IPS-20b (cell line): ENCODE measurements around the gene TMEM125.

Source experiments
- H3K27ac ChIP-seq: one replicate; pipeline ENCODE4 v1.5.1; 2013; ENCODE audit warnings: low read length
- H3K27me3 ChIP-seq: 2 replicates; pipeline ENCODE4 v1.6.1; 2013; ENCODE audit warnings: mild to moderate bottlenecking, low read length, inconsistent platforms; ENCODE audit not compliant: insufficient read depth
- H3K36me3 ChIP-seq: 2 replicates; pipeline ENCODE4 v1.6.1; 2013; ENCODE audit warnings: low read depth, mild to moderate bottlenecking, inconsistent platforms, low read length, moderate library complexity; ENCODE audit not compliant: insufficient read depth
- H3K4me1 ChIP-seq: 2 replicates; pipeline ENCODE4 v1.6.1; 2013; ENCODE audit warnings: mild to moderate bottlenecking, control low read depth, inconsistent platforms, low read length, moderate library complexity; ENCODE audit not compliant: insufficient read depth
- H3K4me3 ChIP-seq: 2 replicates; pipeline ENCODE4 v1.5.1; 2013; ENCODE audit warnings: mild to moderate bottlenecking, low read length, inconsistent platforms
- H3K9ac ChIP-seq: 2 replicates; pipeline ENCODE4 v1.6.1; 2013; ENCODE audit warnings: low read depth, mild to moderate bottlenecking, inconsistent platforms, low read length, moderate library complexity
- H3K9me3 ChIP-seq: 2 replicates; pipeline ENCODE4 v1.6.1; 2013; ENCODE audit warnings: mild to moderate bottlenecking, low read depth, low read length, inconsistent platforms; ENCODE audit not compliant: insufficient read depth

Gene TMEM125

DNA sequence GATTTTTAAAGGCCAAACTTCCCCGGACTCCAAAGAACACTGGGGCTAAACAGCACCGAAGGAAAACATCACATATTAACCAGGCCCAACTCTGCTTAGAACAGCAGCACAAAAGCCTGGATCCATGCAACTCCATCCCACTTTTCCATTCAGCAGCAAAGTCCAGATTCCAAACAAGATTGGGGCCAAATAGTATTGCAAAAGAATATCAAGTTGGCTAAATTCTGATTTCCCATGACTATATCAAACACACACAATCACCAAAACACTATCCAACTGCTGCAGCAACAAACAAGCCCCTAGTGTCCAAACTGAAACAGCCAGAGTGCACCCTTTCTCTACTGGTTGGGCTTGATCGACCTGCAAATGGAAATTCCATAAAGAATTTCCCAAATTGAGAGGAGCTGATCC lies 19.4 kb upstream of the TMEM125 start:
- H3K27ac ChIP-seq: no peak overlapping the region
- no peaks in the 10 kb centered on the region for H3K36me3 ChIP-seq
- H3K4me1 ChIP-seq: no peaks in the 10 kb centered on the region
- H3K9ac ChIP-seq: no peak overlapping the region
- no peaks in the 10 kb centered on the region for H3K27me3 ChIP-seq
- H3K9me3 ChIP-seq: peaks cover 35% of the 10 kb centered on the region
- H3K4me3 ChIP-seq: no peak overlapping the region

DNA sequence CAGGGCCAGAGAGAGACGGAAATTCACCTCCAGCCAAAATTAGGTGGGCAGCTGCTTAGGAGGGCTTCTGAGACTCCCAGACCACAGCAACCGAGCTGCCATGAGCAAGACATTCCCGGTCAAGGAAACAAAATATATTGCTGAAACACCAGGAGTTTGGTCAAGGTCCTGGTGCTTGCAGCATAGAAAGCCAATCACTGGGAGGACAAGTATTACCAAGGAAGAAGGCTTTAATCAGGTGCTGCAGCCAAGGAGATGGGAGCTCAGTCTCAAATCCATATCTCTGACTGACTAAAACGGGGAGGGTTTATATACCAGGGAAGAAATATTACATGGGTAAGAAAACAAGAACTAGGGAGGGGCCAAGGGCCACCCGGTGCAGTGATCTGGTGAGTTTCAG lies 18.8 kb upstream of the TMEM125 start:
- H3K4me3 ChIP-seq: no peak overlapping the region
- no peak overlapping the region for H3K9ac ChIP-seq
- peaks cover 29% of the 10 kb centered on the region for H3K9me3 ChIP-seq
- no peaks in the 10 kb centered on the region for H3K36me3 ChIP-seq
- no peaks in the 10 kb centered on the region for H3K4me1 ChIP-seq
- H3K27me3 ChIP-seq: no peaks in the 10 kb centered on the region
- no peak overlapping the region for H3K27ac ChIP-seq

DNA sequence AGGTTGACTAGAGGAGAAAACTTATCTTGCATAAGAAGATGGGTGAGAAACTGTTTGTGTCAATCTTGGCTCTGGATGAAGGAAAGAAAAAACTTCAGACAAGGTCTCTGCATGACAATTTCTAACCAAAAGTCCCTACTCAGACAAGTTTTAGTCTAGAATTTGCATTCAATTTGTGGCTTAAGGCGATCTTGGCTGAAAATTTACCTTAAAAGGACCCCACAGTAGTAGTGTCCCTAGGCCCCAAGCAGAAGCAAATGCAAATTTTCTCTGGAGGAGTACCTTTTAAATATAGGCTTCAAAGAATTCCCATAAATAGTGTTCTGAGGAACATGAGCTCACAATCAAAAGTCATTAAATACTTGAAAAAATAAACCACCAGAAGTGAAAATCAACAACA lies 17.6 kb upstream of the TMEM125 start:
- Histone ChIP-seq H3K4me1 (no peaks in the 10 kb centered on the region), H3K36me3 (no peaks in the 10 kb centered on the region), H3K4me3 (no peak overlapping the region), H3K27me3 (no peaks in the 10 kb centered on the region), H3K27ac (no peak overlapping the region), H3K9me3 (peaks cover 21% of the 10 kb centered on the region; the same call in 1 of the 2 replicates), H3K9ac (no peak overlapping the region)

- H3K4me3 ChIP-seq: no peak overlapping the region
- H3K27me3 ChIP-seq: no peaks in the 10 kb centered on the region
- peaks cover 23% of the 10 kb centered on the region; the same call in 1 of the 2 replicates for H3K9me3 ChIP-seq
- H3K36me3 ChIP-seq: no peaks in the 10 kb centered on the region
- H3K4me1 ChIP-seq: no peaks in the 10 kb centered on the region
- no peak overlapping the region for H3K9ac ChIP-seq
- H3K27ac ChIP-seq: no peak overlapping the region
Measured at GRCh38 chr1:43253173-43253572, 16.6 kb upstream of the TMEM125 start.

GRCh38 chr1:43253876-43254275 lies 15.9 kb upstream of the TMEM125 start:
- Histone ChIP-seq H3K4me1 (no peaks in the 10 kb centered on the region), H3K36me3 (no peaks in the 10 kb centered on the region), H3K9me3 (peaks cover 29% of the 10 kb centered on the region; the same call in 1 of the 2 replicates), H3K27me3 (no peaks in the 10 kb centered on the region), H3K4me3 (no peak overlapping the region), H3K27ac (no peak overlapping the region), H3K9ac (no peak overlapping the region)

DNA sequence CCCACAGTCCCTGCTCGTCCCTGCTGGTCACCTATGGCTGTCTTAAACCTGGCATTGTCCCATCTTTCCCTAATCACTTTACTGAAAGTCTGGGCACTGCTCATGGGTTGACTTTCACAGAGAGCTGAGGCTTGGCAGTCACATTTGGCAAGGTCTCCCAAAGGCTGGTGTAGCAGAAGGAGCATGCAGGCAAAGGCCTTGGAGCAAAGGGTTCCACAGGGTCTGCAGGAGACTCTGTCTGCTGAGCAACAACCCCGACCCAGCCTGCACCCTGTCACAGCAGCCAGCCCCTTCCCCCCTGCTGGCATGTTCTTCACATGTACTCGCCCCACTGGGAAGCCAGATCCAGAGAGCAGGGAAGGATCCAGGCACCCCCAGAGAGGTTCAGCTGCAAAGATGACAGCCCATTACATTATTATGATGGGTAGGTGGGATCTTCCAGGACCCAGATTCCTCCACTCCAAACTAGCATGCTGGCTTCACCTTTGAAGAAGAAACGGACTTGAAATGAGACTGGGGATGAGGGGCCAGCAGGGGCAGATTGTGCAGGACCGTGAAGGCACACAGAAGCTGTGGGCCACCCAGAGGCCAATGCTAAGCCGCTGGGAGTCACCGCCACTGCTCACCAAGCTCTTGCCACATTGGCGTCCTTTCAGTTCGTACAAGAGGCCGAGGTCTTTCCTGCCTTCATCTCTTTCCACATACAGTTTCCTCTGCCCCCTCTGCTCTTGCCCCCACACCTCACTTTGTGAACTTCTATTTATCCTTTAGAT lies 14.2 kb upstream of the TMEM125 start:
- Histone ChIP-seq H3K27me3 (no peaks in the 10 kb centered on the region), H3K27ac (no peak overlapping the region), H3K4me3 (no peak overlapping the region), H3K36me3 (no peaks in the 10 kb centered on the region), H3K4me1 (no peaks in the 10 kb centered on the region), H3K9me3 (peaks cover 29% of the 10 kb centered on the region; the same call in 1 of the 2 replicates), H3K9ac (no peak overlapping the region)

GRCh38 chr1:43256675-43257570 lies 12.9 kb upstream of the TMEM125 start:
- Histone ChIP-seq H3K36me3 (no peaks in the 10 kb centered on the region), H3K9ac (no peak overlapping the region), H3K4me3 (no peak overlapping the region), H3K27me3 (no peaks in the 10 kb centered on the region), H3K9me3 (peaks cover 36% of the 10 kb centered on the region), H3K27ac (no peak overlapping the region), H3K4me1 (no peaks in the 10 kb centered on the region)

GRCh38 chr1:43258370-43258769 lies 11.4 kb upstream of the TMEM125 start:
- Histone ChIP-seq H3K27me3 (no peaks in the 10 kb centered on the region), H3K4me1 (no peaks in the 10 kb centered on the region), H3K9me3 (peaks cover 48% of the 10 kb centered on the region), H3K36me3 (no peaks in the 10 kb centered on the region), H3K4me3 (no peak overlapping the region), H3K27ac (no peak overlapping the region), H3K9ac (no peak overlapping the region)

- no peak overlapping the region for H3K27ac ChIP-seq
- no peak overlapping the region for H3K9ac ChIP-seq
- peaks cover 6% of the 10 kb centered on the region; the same call in 1 of the 2 replicates for H3K4me1 ChIP-seq
- peaks cover 29% of the 10 kb centered on the region for H3K9me3 ChIP-seq
- no peaks in the 10 kb centered on the region for H3K27me3 ChIP-seq
- H3K36me3 ChIP-seq: no peaks in the 10 kb centered on the region
- H3K4me3 ChIP-seq: no peak overlapping the region
Measured at GRCh38 chr1:43265431-43265830, 4.4 kb upstream of the TMEM125 start.

DNA sequence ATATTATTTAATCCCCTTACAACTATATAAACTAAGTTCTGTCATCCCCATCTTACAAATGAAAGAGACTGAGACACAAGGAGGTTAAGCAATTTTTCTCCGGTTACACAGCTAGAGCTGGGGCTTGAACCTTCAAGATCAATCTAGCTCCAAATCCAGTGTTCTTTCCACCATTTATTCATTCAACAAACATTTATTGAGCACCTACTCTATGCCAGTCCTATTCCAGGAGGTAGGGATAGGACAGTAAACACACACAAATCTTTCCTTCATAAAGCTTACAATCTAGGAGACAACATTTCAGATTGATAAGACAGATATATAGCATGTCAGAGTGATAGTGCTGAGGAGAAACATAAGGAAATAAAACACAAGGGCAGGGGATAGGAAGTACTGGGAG lies 2.9 kb upstream of the TMEM125 start:
- peaks cover 13% of the 10 kb centered on the region; the same call in 1 of the 2 replicates for H3K4me1 ChIP-seq
- H3K36me3 ChIP-seq: no peaks in the 10 kb centered on the region
- no peak overlapping the region for H3K4me3 ChIP-seq
- H3K9ac ChIP-seq: no peak overlapping the region
- H3K27ac ChIP-seq: no peak overlapping the region
- no peaks in the 10 kb centered on the region for H3K27me3 ChIP-seq
- H3K9me3 ChIP-seq: peaks cover 19% of the 10 kb centered on the region

- no peak overlapping the region for H3K4me3 ChIP-seq
- peaks cover 13% of the 10 kb centered on the region; the same call in 1 of the 2 replicates for H3K4me1 ChIP-seq
- no peak overlapping the region for H3K9ac ChIP-seq
- H3K27ac ChIP-seq: no peak overlapping the region
- H3K36me3 ChIP-seq: no peaks in the 10 kb centered on the region
- no peaks in the 10 kb centered on the region for H3K27me3 ChIP-seq
- H3K9me3 ChIP-seq: peaks cover 14% of the 10 kb centered on the region
Measured at GRCh38 chr1:43267291-43267805, 2.4 kb upstream of the TMEM125 start.
